ENCODE measurements around the gene MEI1.
A peak's percentile ranks its signal among the peaks of the same experiment; 100 is the strongest.
"Not testable (repeated sequence)": the region's sequence is repeated elsewhere in the genome, so short reads cannot be mapped to it uniquely, and the experiment has no call there.

The MEI1 gene, protein sequence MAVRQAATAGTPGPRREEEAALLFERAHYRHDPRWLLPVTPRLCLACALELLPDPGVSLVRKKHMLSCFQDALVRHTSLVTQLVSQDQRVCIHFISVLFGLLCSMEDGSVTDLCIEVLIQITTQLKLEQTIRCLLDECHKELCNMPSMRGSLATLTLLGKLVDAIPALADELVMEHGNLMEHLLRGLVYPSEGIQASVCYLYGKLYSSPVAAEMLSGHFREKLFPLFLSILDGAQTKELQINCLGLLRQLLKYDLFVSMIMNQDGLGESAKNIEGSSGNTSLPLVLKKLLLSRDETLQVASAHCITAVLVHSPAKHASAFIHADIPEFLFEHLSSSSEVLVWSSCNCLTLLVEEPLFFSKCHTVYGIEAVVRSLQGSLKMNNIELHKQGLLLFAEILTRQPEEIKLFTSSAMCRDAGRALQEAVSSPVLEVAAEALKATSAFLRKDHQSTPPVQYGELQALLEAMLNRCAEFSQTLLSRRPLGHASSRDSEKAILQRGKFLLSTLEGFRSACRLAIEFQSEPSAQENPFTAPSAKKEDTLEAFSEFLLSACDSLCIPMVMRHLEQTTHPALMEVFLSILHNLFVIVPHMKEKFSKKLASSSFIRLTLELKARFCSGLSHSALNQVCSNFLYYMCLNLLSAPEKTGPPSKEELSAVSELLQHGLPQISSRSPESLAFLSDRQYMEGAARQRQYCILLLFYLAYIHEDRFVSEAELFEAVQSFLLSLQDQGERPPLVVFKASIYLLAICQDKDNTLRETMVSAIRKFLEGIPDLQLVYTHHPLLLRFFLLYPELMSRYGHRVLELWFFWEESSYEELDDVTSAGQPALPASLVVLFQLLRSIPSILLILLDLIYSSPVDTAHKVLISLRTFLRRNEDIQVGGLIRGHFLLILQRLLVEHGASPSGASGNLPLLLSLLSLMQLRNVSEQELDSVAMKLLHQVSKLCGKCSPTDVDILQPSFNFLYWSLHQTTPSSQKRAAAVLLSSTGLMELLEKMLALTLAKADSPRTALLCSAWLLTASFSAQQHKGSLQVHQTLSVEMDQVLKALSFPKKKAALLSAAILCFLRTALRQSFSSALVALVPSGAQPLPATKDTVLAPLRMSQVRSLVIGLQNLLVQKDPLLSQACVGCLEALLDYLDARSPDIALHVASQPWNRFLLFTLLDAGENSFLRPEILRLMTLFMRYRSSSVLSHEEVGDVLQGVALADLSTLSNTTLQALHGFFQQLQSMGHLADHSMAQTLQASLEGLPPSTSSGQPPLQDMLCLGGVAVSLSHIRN

DNA sequence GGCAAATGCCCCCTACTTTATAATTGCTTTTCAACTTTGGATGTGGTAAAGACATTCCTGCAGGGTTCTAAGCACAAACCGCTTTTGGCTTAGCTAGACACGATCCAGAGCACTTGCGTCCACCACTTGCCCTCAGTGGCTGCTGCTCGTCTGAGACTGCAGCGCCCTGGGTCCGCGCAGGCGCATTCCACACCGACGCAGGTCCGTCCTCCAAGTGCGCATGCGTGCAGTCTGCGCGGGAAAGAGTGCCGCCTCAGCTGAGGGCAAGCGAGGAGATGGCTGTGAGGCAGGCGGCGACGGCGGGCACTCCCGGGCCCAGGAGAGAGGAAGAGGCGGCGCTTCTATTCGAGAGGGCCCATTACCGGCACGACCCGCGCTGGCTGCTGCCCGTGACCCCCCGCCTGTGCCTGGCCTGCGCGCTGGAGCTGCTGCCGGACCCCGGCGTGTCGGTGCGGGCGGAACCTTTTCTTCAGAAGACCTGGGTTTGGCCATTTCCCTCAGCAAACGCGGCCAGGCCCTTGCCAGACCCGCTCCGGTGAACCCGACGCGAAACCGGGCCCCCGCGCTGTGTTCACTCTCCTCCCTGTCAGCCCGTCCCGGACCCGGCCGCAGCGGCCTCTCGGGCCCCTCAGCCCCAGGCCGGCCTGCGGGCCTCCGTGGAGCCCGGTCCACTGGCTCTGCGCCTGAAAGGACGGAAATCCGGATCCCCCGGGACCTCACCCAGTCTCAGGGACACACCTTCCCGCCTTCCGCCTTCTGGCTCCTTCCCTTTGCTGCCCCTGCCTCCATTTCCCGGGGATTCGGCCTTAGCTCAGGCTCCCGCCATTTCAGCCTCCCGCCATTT lies at the start of gene MEI1:
MEI1 (plus strand) TSS at position 240 of the 844 bp plus-strand sequence; CDS start at position 276, 36 bp downstream.
- peak; percentile 32 for DNase-seq (ENCODE audit: low read depth)

DNA sequence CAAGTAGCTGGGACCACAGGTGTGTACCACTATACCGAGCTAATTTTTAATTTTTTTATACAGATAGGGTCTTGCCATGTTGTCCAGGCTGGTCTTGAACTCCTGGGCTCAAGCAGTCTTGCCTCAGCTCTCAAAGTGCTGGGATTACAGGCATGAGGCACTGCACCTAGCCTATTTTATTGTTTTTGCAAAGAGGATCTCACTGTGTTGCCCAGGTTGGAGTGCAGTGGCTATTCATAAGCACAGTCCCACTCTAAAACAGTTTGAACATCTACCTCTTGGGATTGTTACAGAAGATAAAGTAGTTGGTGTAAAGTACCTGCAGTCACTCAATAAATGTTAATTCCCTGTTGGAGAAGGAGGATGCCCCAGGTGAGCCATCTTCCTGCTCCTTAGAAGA lies 49.1 kb upstream of the MEI1 start:
- no peak for DNase-seq (ENCODE audit: low read depth)

DNA sequence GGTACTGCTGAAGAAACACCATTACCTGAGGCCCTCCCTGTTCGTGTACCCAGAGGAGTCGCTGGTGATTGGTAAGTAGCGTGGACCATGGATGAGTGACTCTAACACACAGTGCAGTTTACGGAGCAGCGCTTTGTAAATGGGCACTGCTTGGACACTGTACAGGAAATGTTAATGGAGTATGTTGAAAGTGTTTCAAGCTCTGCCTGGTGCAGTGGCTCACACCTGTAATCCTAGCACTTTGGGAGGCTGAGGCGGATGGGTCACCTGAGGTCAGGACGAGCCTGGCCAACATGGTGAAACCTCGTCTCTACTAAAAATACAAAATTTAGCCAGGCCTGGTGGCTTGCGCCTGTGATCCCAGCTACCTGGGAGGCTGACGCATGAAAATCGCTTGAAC lies 48.5 kb upstream of the MEI1 start:
- DNase-seq (ENCODE audit: low read depth), result no peak

DNA sequence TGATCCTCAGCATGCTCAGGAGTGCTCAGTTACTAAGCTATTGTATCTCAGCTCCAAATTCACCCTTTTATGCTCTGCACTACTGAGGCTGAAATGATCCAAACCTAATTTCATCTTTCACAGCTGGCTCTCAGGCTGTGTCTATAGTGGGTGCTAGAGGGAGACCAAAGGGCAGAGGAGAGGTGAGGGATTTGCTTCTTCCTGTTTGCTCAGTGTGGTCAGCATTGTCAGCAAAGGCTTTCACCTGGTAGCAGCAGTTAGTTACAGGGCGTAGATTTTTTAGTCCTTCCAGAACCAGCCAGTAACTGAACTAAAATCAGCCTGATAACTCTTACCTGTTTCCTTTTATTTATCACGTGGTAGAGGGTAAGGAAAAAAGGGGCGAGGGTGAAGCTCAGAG lies 45.0 kb upstream of the MEI1 start:
- DNase-seq (ENCODE audit: low read depth), result no peak

DNA sequence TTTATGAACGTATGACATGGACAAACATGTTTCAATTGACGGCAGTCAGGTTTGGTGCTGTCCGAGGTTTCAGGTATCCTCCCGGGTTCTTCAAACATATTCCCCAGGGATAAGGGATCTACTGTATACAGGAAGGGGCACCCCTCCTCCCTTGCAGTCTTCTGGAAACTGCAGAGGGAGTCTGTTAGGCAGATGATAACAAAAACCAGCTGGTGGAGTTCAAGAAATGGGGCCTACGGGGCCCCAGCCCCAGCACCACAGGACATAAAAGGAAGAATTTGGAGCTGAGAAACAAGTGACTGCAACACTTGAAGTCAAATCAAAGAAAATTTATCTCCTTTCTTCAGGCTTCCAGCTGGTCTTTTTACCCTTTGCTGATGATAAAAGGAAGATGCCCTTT lies 42.7 kb upstream of the MEI1 start:
- DNase-seq (ENCODE audit: low read depth), result no peak

DNA sequence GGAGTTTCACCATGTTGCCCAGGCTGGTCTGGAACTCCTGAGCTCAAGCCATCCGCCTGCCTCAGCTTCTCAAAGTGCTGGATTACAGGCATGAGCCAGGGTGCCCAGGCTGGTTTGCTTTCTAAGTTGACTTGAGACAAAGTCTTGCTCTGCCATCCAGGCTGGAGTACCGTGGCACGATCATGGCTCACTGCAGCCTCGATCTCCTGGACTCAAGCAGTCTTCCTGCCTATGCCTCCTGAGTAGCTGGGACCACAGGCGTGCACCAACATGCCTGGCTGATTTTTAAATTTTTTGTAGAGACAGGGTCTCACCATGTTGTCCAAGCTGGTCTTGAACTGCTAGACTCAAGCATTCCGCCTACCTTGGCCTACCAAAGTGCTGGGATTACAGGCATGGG lies 41.6 kb upstream of the MEI1 start:
- no peak for DNase-seq (ENCODE audit: low read depth)

DNA sequence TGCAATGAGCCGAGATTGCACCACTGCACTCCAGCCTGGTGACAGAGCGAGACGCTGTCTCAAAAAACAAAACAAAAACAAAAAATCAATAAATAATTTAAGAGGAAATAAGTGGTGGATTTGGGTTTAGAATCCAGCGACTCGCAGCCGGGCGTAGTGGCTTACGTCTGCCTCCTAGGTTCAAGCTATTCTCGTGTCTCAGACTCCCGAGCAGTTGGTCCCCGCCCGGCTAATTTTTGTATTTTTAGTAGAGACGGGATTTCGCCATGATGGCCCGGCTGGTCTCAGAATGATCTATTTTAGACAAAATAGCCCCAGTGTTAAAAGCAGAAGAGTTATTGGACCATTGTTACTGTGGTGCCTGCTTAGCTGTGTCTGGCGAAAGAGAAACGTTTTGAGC lies 40.4 kb upstream of the MEI1 start:
- DNase-seq (ENCODE audit: low read depth), result no peak

DNA sequence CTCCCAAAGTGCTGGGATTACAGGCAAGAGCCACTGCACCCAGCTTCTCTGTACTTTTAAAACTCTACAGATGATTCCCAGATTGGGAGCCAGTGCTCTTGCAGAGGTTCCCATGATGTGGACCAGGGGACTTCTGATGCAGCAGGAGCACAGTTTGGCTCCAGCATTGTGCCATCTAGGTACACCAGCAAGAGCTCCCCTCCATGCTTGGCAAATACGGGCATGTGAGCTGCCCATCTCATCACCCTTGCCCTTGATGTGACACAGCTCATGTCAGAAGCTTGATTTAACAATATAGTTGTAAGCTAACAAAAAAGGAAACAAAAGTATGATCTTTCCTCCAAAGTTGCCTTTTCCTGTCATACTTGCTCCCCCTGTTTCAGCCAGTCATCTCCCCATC lies 39.4 kb upstream of the MEI1 start:
- no peak for DNase-seq (ENCODE audit: low read depth)

DNA sequence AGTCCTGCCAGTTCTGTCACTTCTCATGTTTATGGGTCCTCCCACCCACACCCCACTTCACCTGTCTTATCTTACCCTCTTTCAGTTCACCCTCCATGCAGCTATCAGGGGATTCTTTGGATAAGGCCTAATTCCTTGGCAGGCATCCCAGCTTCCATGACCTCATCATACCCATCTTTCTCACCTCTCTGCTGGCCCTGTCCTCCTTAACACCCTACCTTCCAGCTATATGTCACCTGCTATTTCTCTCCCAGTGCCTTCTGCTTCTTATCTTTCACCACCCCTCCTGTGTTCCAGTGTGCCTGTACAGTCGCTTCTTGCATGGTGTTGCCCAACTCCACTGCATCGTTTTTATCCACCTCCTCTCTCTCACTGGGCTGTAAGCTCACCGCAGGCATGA lies 38.9 kb upstream of the MEI1 start:
- no peak for DNase-seq (ENCODE audit: low read depth)

DNA sequence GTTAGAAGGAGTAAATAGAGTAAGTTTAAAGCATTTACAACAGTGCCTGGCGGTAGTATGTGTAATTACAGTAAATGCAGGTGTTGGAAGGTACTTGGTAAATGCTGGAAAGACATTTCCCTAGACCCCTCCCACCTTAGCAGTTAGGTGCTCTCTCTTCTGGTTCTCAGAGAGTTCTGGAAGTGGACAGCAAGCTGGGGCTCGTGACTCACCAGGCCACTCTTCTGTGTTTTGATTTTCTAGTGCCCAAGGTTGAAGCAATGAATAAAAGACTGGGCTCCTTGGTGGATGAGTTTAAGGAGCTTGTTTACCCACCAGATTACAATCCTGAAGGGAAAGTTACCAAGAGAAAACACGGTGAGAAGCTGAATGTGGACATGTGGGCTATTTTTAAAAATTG lies 38.2 kb upstream of the MEI1 start:
- DNase-seq (ENCODE audit: low read depth), result no peak

DNA sequence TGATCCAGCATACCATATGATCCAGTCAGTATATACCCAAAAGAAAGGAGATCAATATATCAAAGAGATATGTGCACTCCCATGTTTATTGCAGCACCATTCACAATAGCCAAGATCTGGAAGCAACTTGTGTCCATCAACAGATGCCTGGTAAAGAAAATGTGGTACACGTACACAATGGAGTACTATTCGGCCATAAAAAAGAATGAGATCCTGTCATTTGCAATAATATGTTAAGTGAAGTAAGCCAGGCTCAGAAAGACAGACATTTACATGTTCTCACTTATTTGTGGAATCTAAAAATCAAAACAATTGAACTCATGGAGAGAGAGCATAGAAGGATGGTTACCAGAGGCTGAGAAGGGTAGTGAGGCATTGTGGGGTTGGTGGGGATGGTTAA lies 37.6 kb upstream of the MEI1 start:
- no peak for DNase-seq (ENCODE audit: low read depth)

DNA sequence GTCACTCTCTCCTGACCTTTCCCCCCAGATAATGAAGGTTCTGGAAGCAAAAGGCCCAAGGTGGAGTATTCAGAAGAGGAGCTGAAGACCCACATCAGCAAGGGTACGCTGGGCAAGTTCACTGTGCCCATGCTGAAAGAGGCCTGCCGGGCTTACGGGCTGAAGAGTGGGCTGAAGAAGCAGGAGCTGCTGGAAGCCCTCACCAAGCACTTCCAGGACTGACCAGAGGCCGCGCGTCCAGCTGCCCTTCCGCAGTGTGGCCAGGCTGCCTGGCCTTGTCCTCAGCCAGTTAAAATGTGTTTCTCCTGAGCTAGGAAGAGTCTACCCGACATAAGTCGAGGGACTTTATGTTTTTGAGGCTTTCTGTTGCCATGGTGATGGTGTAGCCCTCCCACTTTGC lies 35.7 kb upstream of the MEI1 start:
- DNase-seq (ENCODE audit: low read depth), result not testable (repeated sequence)

DNA sequence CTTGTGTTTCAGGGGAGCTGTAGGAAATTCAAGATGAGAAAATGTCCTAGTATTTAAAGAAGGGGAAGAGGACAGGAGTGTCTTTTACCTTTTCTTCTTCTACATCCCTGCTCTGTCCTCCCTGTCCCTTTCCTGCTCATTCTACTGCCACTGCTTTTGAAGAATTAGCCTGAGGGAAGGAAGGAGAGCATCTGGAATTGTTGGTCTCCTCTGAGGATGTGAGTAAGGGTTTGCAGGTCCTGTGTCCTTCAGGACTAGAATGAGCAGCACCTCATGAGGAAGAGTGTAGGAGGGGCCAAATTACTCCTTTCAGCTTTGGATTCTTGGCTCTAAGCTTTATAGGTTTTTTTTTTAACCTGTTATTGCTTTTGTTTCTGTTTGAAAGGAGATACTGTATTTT lies 34.8 kb upstream of the MEI1 start:
- no peak for DNase-seq (ENCODE audit: low read depth)

DNA sequence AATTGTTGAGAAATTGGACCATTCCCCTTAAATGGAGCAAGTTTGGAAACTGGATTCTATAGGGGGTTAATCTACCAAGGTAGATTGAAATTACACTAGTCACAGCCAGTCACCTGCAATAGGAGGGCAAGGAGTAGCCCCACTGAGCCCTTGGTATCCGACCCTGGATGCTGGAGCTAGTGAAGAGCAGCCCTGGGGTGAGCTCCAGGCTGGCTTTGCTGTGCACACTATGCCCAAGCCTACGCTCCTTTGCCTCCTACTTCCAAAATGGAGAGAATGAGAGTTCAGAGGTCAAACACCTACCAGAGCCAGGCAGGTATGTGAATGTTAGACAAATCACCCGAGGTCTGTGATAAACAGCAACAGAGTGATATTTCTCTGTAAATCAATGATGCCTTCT lies 34.4 kb upstream of the MEI1 start:
- no peak for DNase-seq (ENCODE audit: low read depth)

DNA sequence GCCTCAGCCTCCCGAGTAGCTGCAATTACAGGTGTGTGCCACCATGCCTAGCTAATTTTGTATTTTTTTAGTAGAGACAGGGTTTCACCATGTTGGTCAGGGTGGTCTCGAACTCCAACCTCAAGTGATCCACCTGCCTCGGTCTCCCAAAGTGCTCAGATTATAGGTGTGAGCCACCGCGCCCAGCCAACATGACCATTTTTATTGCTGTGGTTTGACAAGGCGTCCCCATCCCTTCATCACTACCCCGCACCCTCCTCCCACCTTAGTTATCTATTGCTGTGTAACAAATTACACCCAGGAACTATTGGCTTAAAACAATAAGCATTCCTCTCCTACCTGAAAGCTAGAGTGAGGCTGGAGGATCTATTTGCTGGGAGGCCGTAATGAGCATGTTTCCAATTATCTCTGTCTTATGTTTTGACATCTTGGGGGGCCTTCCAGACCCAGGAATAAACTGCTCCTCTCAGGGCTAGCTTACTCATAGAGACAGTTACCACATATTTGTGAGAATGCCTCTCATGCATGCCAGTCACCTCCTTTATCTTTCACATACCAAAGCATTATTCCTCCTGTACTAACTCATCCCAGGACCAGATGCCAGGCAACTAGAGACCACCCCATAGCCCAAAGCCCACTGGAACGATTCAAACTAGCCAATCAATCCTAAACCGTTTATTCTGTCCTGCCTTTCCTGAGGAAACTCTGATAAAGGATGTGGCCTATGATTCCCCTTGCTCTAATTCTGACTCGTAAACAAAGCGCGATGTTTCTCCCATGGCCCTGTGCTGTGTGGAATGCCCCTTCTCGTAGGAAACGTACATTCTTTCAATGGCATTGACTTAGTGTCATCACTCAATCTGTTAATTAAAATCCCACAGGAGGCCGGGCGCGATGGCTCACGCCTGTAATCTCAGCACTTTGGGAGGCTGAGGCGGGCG lies 30.1 kb upstream of the MEI1 start:
- DNase-seq (ENCODE audit: low read depth), result peak; percentile 80

DNA sequence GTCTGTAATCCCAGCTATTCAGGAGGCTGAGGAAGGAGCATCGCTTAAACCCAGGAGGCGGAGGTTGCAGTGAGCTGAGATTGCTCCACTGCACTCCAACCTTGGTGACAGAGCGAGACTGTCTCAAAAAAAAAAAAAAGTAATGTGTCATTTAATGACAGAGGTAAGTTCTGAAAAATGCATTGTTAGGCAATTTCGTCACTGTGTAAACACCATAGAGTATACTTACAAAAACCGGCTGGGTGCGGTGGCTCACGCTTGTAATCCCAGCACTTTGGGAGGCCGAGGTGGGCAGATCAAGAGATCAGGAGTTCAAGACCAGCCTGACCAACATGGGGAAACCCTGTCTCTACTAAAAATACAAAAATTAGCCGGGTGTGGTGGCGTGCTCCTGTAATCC lies 27.2 kb upstream of the MEI1 start:
- not testable (repeated sequence) for DNase-seq (ENCODE audit: low read depth)

DNA sequence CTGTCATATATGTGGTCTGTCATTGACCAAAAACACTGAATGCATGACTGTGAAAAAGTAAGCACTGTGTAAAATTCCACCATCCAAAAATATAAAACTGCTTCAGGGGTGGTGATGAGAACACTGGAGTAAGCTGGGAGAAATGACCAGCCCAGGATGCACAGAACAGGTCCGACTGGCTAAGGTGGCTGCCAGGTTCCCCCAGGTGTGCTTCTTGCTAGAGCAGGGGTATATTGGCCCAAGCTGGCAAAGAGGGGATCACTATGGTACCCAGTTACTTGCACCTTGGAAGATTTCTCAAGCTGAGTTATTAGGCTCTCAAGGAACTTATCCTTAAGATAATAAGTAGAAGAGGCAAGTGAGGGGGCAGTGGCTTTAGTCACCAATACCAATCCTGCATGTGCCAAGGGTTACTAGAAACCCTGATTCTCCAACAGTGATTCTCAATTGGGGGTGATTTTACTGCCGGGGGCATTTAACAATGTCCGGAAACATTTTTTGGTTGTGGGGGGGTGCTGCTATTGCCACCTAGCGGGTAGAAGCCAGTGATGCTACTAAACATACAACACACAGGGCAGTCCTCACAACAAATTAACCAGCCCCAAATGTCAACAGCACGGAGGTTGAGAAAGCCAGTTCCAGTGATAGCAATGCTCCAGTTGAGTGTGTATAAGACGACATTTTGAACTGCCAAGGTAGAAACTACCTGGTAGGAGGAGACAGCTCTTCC lies 26.4 kb upstream of the MEI1 start:
- DNase-seq (ENCODE audit: low read depth), result peak; percentile 29

DNA sequence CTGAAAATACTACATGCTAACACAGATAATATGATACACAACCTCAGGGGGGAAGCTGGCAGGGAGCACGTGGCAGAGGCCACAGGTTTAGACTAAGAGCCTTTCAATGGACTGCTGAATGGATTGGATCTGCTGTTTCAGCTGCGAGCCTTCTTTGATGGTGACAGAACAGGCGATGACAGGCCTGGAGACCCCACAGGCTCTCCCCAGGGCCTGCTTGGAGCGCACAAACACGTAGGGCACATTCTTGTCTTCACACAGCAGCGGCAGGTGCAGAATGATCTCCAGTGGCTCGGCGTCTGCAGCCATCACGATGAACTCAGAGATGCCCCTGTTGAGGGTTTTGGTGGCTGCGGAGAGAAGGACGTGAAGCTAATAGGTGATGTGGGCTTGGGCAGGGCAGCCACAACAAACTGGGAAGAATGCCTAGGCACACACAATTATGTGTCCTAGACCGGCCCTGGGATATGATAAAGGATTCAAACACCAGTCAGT lies 24.4 kb upstream of the MEI1 start:
- no peak for DNase-seq (ENCODE audit: low read depth)

DNA sequence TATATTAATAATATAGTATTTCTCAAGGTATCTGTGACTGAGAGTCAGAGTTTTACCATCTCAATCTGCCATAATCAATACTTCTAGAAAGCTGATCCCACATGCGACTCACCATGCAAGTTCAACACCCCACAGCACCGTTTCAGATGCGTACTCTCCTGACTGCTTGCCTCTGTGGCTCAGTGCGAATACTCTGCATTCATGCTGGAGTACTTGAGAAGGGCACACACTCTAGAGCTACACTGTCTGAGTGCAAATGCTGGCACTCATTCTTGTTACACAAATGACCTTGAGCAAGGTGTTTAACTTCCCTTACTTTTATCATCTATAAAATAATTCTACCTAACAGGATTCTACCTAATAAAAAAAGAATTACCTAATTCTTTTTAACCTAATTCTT lies 23.2 kb upstream of the MEI1 start:
- no peak for DNase-seq (ENCODE audit: low read depth)

DNA sequence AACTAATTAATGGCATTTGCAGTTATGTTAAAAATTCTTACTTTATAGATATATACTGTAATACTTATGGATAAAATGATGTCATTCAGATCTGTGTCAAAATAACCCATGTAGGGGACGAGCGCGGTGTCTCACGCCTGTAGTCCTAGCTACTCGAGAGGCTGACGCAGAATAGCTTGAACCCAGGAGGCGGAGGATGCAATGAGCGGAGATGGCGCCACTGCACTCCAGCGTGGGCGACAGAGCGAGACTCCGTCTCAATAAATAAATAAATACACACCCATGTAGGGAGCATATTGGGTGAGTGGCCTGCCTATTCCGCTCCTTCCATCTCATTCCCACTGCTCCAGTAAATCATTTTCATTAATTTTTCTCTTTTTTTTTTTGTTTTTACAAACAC lies 17.7 kb upstream of the MEI1 start:
- DNase-seq (ENCODE audit: low read depth), result no peak
